Stomach (tissue), 9 donors: Measurements from ENCODE around the gene MCC. TPM values are rescaled to one million over a fixed set of nuclear protein-coding genes. Genes with fewer than 3 reads are reported as not detected.

Experiments
- DNase-seq, 2 donors: peaks; one replicate each; pipeline versions ENCODE4 v3.0.0 to v3.0.0-alpha.2; 2013 to 2019
- H3K27ac ChIP-seq, 5 donors: fragments of 200-600 bp in 4 of 5; sonication (generic) in 4 of 5; one replicate each; pipeline ENCODE4 v1.5.1; 2013 to 2019; ENCODE audit warnings: mild to moderate bottlenecking in 1 of 5, moderate library complexity in 1 of 5
- H3K27me3 ChIP-seq, 3 donors: fragments of 200-600 bp; sonication (generic); one replicate each; pipeline ENCODE4 v1.5.1; 2017 to 2019; ENCODE audit warnings: mixed run types in 1 of 3
- H3K36me3 ChIP-seq, 4 donors: fragments of 200-600 bp; sonication (generic); 1 replicate in 3 of 4; 2 replicates in 1 of 4; pipeline ENCODE4 v1.5.1; 2016 to 2019
- H3K4me1 ChIP-seq, 4 donors: fragments of 200-600 bp; sonication (generic); one replicate each; pipeline ENCODE4 v1.5.1; 2016 to 2019
- H3K4me3 ChIP-seq, 4 donors: fragments of 200-600 bp; sonication (generic) in 3 of 4; one replicate each; pipeline ENCODE4 v1.5.1; 2016 to 2019; ENCODE audit warnings: mild to moderate bottlenecking in 1 of 4
- H3K9me3 ChIP-seq, 4 donors: fragments of 200-600 bp; sonication (generic); one replicate each; pipeline ENCODE4 v1.5.1; 2016 to 2019
- CTCF ChIP-seq, 7 experiments: fragments of 450-650 bp in 4 of 7; fragments of 200-600 bp in 3 of 7; sonication (generic) in 3 of 7; IDR thresholded peaks; one replicate each; pipeline ENCODE4 v1.5.1; 2016 to 2019; ENCODE audit warnings: antibody characterized with exemption in 7 of 7, control low read depth in 2 of 7, mild to moderate bottlenecking in 1 of 7
- EP300 ChIP-seq: sonication (generic); formaldehyde crosslinking; IDR thresholded peaks from one replicate; pipeline ENCODE4 v1.6.1; 2017; ENCODE audit warnings: antibody characterized with exemption
- POLR2A ChIP-seq, 4 donors: fragments of 450-650 bp; IDR thresholded peaks; one replicate each; pipeline ENCODE4 v1.6.1; 2016; ENCODE audit warnings: antibody characterized with exemption in 4 of 4, control low read depth in 2 of 4, mild to moderate bottlenecking in 1 of 4, moderate library complexity in 1 of 4
- POLR2AphosphoS5 ChIP-seq, 3 donors: sonication (generic); formaldehyde crosslinking; IDR thresholded peaks; one replicate each; pipeline ENCODE4 v1.6.1; 2016; ENCODE audit warnings: antibody characterized with exemption in 3 of 3
- WGBS, 5 donors: extraction: QIAGEN DNeasy Blood & Tissue Kit in 3 of 5; methylation state at CpG; one replicate each; pipeline versions ENCODE4 v1.1.5 to v1.1.7; 2013 to 2018; 5-methylcytosine and 5-hydroxymethylcytosine counted together
- intact Hi-C: fragments of 100-400 bp; cut with DNase I; formaldehyde crosslinking; loops from one replicate; pipeline ENCODE4 v1.15.1; 2023; ENCODE audit warnings: low total_unique reads
- polyA plus RNA-seq, 3 donors: library from polyadenylated mRNA; stranded (reverse); fragments of 200-250 nt; gene quantifications; one replicate each; pipeline ENCODE4 v1.2.3, GENCODE V29; 2013
- total RNA-seq, 5 donors: library from RNA; depleted of rRNA; stranded (reverse); fragments of >200 nt; gene quantifications; one replicate each; pipeline versions ENCODE4 v1.1.0 to v1.2.3, GENCODE V29; 2014 to 2016
- donor health status: healthy with polysubstance abuse.
- donor health status: Bipolar disorder and iron deficiency.
- donor health status: healthy.

The MCC gene
- total and polyA plus RNA-seq, 8 donors = 3.8 to 35.1 (median 8.9) TPM

GRCh38 chr5:113089653-113090335 is 398.5 kb downstream of the MCC start:
- no peak for DNase-seq
- Histone ChIP-seq H3K27ac (peak overlapping the region in 1 of 5 donors; percentile 10), H3K27me3 (no peaks in the 10 kb centered on the region), H3K4me1 (peaks cover 0 to 25% (median 9%) of the 10 kb centered on the region in 4 donors), H3K4me3 (no peak overlapping the region), H3K36me3 (peaks cover 0 to 4% (median 4%) of the 10 kb centered on the region in 4 donors), H3K9me3 (no peaks in the 10 kb centered on the region)
- intact Hi-C loops = no loop called here
- TF ChIP-seq POLR2AphosphoS5 (IDR thresholded peaks at IDR 0.05) = no peak
- TF ChIP-seq CTCF (IDR thresholded peaks at IDR 0.05) = no peak
- no peak for TF ChIP-seq POLR2A (IDR thresholded peaks at IDR 0.05)
- no peak for TF ChIP-seq EP300
- whole genome bisulfite sequencing, 5 donors = 42 to 72% (median 56%) methylated on average over 6 of the region's 6 CpGs

- Histone ChIP-seq H3K4me3 (no peak overlapping the region), H3K4me1 (peaks cover 0 to 25% (median 9%) of the 10 kb centered on the region in 4 donors), H3K9me3 (no peaks in the 10 kb centered on the region), H3K27ac (no peak overlapping the region), H3K36me3 (peaks cover 2 to 19% (median 14%) of the 10 kb centered on the region in 4 donors), H3K27me3 (no peaks in the 10 kb centered on the region)
- WGBS, 5 donors = 70 to 75% (median 74%) methylated on average over 5 of the region's 5 CpGs
- DNase-seq = peak in 1 of 2 donors; percentile 43
- no peak for TF ChIP-seq EP300
- no peak for TF ChIP-seq CTCF (IDR thresholded peaks at IDR 0.05)
- intact Hi-C loops = no loop called here
Measured at GRCh38 chr5:113087976-113088514, 400.2 kb downstream of the MCC start.

GRCh38 chr5:113085880-113086409 is 402.3 kb downstream of the MCC start:
- TF ChIP-seq POLR2A (IDR thresholded peaks at IDR 0.05) = no peak
- no peak for TF ChIP-seq CTCF (IDR thresholded peaks at IDR 0.05)
- no peak for TF ChIP-seq EP300
- TF ChIP-seq POLR2AphosphoS5 (IDR thresholded peaks at IDR 0.05) = no peak
- no peak overlapping the region for H3K4me3 ChIP-seq
- no peaks in the 10 kb centered on the region for H3K9me3 ChIP-seq
- 93 to 97% (median 94%) methylated on average over 7 of the region's 7 CpGs for WGBS, 5 donors
- peaks cover 0 to 20% (median 8%) of the 10 kb centered on the region in 4 donors for H3K4me1 ChIP-seq
- DNase-seq = no peak
- peaks cover 2 to 39% (median 28%) of the 10 kb centered on the region in 4 donors for H3K36me3 ChIP-seq
- intact Hi-C loops = no loop called here
- H3K27me3 ChIP-seq = no peaks in the 10 kb centered on the region
- H3K27ac ChIP-seq = no peak overlapping the region

GRCh38 chr5:113085084-113085414 is 403.2 kb downstream of the MCC start:
- peaks cover 2 to 39% (median 29%) of the 10 kb centered on the region in 4 donors for H3K36me3 ChIP-seq
- 88 to 95% (median 92%) methylated on average over 6 to 8 of the region's 8 CpGs for WGBS, 5 donors
- DNase-seq = no peak
- no peak overlapping the region for H3K27ac ChIP-seq
- no peaks in the 10 kb centered on the region for H3K9me3 ChIP-seq
- no peak overlapping the region for H3K4me3 ChIP-seq
- intact Hi-C loops = no loop called here
- H3K27me3 ChIP-seq = no peaks in the 10 kb centered on the region
- H3K4me1 ChIP-seq = peaks cover 0 to 11% (median 4%) of the 10 kb centered on the region in 4 donors
- TF ChIP-seq POLR2A (IDR thresholded peaks at IDR 0.05) = no peak
- no peak for TF ChIP-seq EP300
- TF ChIP-seq CTCF (IDR thresholded peaks at IDR 0.05) = no peak
- TF ChIP-seq POLR2AphosphoS5 (IDR thresholded peaks at IDR 0.05) = no peak
